SK-N-SH treated with all-trans-retinoic acid at 6 μM for 48 hours (cell line): ENCODE results near the gene ARHGAP15.

Source experiments
- ISL1 ChIP-seq: fragments of 250-450 bp; sonication (Bioruptor Pico); IDR thresholded peaks from 2 replicates; pipeline ENCODE4 v2.1.2; 2022; ENCODE audit warnings: mild to moderate bottlenecking, moderate library complexity
- RARB ChIP-seq: fragments of 250-450 bp; sonication (Bioruptor Pico); IDR thresholded peaks from 2 replicates; pipeline ENCODE4 v1.8.0; 2021; ENCODE audit warnings: mild to moderate bottlenecking, moderate library complexity
- TOX ChIP-seq: fragments of 250-450 bp; sonication (Bioruptor Pico); IDR thresholded peaks from 2 replicates; pipeline ENCODE4 v1.8.0; 2021; ENCODE audit warnings: mild to moderate bottlenecking, moderate library complexity, borderline replicate concordance
- ZFP30 ChIP-seq: fragments of 450-650 bp; formaldehyde crosslinking; IDR thresholded peaks from 2 replicates; pipeline ENCODE4 v1.5.0; 2022; ENCODE audit warnings: mild to moderate bottlenecking, moderate library complexity
- TF ChIP-seq, protein P1 (sequence below): fragments of 250-450 bp; sonication (Bioruptor Pico); IDR thresholded peaks from 2 replicates; pipeline ENCODE4 v1.8.0; 2020; ENCODE audit warnings: mild to moderate bottlenecking, moderate library complexity, borderline replicate concordance
- TF ChIP-seq, protein P2 (sequence below): fragments of 250-450 bp; sonication (Bioruptor Pico); IDR thresholded peaks from 2 replicates; pipeline ENCODE4 v1.8.0; 2021; ENCODE audit warnings: low read depth, mild to moderate bottlenecking, moderate library complexity, borderline replicate concordance

DNA sequence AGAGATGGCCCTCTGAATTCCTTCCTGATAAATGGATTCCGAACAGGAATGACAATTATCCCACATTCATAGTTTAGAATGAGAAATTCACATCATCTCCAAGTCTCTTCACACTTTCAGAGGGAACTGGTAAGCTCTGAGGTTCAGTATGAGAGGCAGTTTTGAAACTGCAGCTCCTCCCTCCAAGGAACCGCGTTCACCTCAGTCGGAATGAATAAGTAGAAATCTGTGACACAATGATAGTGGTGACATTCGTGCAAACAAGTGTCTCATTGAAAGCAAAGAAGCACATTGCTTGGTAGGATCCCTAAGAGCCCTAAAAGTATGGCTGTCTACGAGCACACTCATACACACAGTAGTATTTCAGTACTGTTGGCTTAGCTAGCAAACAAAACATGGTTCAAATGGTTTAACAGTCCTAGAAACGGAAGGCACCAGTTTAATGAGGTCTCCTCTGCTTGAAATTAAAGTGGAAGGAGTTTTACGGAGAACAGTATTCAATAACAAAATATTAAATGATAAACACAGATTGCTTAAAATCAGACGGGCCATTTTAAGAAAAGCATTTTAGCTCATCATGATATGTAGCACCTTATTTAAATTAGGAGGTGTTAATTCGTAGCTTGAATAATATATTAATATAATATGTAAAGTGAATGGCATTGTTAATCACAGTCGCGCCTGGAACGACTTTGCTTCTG lies 225.0 kb downstream of the ARHGAP15 start:
- TF ChIP-seq, protein P1, sequence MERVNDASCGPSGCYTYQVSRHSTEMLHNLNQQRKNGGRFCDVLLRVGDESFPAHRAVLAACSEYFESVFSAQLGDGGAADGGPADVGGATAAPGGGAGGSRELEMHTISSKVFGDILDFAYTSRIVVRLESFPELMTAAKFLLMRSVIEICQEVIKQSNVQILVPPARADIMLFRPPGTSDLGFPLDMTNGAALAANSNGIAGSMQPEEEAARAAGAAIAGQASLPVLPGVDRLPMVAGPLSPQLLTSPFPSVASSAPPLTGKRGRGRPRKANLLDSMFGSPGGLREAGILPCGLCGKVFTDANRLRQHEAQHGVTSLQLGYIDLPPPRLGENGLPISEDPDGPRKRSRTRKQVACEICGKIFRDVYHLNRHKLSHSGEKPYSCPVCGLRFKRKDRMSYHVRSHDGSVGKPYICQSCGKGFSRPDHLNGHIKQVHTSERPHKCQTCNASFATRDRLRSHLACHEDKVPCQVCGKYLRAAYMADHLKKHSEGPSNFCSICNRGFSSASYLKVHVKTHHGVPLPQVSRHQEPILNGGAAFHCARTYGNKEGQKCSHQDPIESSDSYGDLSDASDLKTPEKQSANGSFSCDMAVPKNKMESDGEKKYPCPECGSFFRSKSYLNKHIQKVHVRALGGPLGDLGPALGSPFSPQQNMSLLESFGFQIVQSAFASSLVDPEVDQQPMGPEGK (CRISPR knock-in tag), result no peak
- no peak for TF ChIP-seq ISL1 (CRISPR knock-in tag)
- TF ChIP-seq TOX (CRISPR knock-in tag), result no peak
- TF ChIP-seq, protein P2, sequence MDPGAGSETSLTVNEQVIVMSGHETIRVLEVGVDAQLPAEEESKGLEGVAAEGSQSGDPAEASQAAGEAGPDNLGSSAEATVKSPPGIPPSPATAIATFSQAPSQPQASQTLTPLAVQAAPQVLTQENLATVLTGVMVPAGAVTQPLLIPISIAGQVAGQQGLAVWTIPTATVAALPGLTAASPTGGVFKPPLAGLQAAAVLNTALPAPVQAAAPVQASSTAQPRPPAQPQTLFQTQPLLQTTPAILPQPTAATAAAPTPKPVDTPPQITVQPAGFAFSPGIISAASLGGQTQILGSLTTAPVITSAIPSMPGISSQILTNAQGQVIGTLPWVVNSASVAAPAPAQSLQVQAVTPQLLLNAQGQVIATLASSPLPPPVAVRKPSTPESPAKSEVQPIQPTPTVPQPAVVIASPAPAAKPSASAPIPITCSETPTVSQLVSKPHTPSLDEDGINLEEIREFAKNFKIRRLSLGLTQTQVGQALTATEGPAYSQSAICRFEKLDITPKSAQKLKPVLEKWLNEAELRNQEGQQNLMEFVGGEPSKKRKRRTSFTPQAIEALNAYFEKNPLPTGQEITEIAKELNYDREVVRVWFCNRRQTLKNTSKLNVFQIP (CRISPR knock-in tag), result no peak
- TF ChIP-seq RARB, result no peak
- no peak for TF ChIP-seq ZFP30 (CRISPR knock-in tag)
